Measurements from ENCODE around the gene RPS4Y1. TPM values are rescaled to one million over a fixed set of nuclear protein-coding genes. Genes with fewer than 3 reads are reported as not detected.

Gene RPS4Y1
- total RNA-seq (2022; extraction: Qiagen RNA extraction): 280 to 298 TPM (median 294 TPM) in 5 replicates

GRCh38 chrY:2841471-2841893 is at the start of gene RPS4Y1:
RPS4Y1 (plus strand) TSS chrY:2841602; CDS start chrY:2841625, 23 bp downstream.

Other genes starting within 250 kb of the RPS4Y1 start
- gene SRY, start 53.9 kb upstream of the RPS4Y1 start, total RNA-seq (2022; extraction: Qiagen RNA extraction): not detected in 5 replicates
- 3.0 to 4.5 TPM (median 3.7 TPM) in 5 replicates for gene ZFY, start 93.8 kb downstream of the RPS4Y1 start, total RNA-seq (2022; extraction: Qiagen RNA extraction)

Data from A549 treated with CORT108297 at 1 μM for 4 hours (cell line).